SHP77 (cell line): ENCODE data around the gene CHRNB4.

ENCODE experiments used
- DNase-seq, 2 experiments: peaks; one replicate each; lab custom pipeline; 2025; lab: John Stamatoyannopoulos, UW

The CHRNB4 gene

GRCh38 chr15:78633348-78633747 is 7.7 kb downstream of the CHRNB4 start:
- no peak for DNase-seq

DNA sequence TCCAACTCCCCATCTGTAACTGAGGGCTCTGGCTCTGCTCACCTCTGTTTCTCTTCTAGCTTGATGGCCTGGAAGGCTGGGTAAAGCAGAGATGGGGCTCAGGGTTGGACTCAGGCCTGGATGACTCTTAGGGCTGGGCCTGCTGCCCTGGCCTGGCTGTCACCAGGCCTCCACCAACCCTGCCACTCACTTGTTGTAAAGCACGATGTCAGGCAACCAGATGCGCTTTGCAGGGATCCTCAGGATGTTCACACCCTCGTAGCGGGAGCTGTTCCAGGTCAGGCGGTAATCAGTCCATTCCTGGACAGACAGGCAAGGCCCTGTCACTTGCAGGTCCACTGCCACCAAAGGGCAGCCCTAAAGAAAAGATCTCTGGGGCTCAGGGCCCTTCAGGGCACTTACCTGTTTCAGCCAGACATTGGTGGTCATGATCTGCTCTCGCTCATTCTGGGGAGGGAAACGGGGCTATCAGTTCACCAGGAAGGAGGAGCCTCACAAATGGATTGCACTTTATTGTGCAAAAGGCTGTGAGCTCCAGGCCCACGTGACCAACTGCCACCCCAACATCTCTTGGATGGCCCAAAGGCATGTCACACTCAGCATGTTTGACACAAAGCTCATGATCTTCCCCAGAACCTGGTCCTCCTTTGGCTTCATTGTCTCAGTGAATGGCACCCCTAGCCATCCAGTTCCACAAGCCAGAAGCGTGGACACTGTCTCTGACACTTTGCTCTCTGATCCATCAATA is 9.9 kb downstream of the CHRNB4 start:
- DNase-seq, result no peak

DNA sequence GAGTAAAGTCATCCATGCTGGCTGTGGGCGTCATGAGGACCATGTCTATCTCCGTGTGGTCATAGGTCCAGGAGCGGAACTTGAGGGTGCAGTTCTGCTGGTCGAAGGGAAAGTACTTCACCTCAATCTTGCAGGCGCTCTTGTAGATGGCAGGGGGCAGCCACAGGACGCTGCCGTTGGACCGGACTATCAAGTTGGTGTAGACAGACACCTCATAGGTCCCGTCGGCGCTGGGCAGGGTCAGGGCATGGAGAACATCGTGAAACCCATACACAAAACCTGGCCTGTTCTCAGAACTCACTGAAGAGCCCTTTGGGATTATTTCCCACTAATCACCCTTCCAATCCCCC is 11.3 kb downstream of the CHRNB4 start:
- DNase-seq, result no peak

- DNase-seq, result no peak
Observed at GRCh38 chr15:78629031-78629715, 11.8 kb downstream of the CHRNB4 start.

DNA sequence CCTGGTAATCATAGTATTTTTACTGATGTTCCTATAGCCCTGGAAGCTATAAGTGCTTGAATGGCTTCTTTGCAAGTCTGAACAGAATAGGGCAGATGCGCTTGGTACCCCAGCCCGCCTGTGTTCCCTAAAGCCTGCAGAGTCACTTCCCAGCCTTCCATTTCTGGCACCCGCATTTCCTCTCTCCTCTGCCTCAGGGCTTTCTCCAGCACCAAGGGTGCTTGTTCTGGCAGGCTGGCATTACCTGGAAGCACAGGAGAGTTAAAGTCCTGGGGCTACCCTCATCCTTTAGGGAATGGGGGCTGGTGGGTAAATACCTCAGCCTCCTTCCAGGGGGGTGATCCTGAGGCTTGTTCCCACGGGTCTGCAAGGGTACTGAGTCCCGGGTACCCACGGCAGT is 12.8 kb downstream of the CHRNB4 start:
- DNase-seq, result no peak

- no peak for DNase-seq
Observed at GRCh38 chr15:78627348-78627747, 13.7 kb downstream of the CHRNB4 start.

DNA sequence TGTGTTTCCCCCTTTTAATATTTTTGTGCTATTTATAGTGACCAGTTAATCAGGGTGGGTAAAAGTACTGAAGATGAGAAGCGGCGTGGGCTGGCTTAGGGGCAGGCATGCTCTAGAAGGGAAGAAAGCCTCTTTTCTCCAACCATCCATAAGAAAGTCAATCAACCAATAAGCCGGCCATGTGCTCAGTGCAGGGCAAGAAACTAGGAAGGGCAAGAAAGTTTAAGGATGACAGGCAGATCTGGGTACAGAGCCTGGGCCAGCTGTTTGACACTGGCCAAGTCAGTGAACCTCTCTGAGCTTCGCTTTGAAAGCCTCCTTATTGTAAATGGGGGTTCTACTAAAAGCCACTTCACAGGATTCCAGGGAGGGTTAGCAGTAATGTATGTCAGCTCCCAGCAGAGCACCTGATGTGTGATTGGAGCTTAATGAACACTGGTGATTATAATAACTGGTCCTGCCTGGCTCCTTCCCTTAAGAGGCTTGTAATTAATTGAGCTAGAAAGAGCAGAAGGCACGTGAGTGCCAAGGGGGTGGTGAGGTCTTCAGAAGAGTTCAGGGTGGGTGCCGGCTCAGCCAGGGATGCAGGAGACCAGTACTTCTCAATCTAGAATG is 14.5 kb downstream of the CHRNB4 start:
- no peak for DNase-seq

DNA sequence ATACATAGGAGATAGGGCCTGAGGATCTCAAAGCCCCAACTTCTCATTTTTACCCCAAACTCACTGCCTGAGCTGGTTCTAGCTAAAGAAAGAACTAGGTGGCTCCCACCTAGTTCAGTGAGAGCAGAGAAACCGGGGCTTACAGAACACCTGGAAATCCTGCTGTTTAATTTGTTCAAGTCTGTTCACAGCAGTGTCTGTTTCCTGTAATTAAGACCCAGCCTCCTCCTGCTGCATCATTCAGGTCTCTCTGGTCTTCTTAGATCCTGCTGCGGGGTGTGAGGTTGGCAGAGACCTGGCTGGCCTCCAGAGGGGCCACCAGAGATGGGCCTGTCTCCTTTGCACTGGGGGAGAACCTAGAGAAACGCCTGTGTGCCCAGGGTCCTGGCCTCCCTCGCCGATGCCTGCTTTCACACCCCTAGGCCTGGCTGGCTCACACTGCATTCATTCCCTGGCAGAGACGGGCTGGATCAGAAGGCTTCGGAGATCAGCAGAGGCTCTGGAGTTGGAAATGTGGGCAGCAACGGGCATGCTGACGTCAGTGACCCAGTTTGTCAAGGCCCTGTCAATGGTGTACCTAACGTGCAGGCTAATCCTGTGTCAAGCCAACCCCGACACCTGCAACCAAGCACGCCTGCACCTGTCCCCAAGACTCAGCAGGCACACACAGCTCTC is 15.3 kb downstream of the CHRNB4 start:
- peak; percentile 87 to 90 for DNase-seq

DNA sequence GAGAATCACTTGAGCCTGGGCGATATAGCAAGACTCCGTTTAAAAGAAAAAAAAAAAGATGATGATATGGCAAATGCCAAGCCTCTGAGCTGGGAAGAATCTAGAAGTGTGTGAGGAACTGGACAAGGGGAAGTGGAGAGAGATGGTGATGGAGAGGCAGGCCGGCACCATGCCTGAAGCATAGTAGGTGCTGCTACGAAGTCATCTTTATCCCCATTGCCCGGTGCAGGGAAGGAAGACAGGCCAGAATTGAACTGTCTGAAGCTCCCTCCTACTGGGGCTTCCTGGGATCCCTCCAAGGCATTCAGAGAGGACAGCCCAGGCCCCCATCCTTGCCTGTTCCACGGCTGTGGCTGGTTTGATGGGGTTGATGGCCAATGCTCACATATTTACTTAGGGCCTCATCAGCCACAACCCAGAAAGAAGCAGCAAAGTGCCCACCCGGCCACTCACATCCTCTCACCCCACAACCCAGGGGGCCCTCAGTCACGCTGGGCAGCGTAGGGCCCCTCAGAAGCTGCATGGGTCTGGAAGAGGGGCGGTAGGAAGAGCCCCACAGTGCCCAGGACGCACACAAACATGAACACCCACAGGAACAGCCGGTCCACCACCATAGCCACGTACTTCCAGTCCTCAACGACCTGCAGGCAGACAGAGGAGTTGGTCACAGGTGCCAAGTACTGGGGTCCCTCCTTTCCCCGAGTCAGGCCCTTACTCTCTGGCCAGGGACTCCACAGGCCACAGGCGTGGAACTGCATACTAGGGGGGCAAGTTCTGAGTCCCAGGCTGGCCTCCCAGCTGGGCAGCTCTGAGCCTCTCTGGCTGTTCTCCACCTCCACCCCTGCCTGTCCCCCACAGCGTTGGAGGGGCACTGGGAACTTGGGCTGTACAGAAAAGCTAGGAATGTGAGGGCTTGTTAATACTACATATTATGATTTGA is 16.1 kb downstream of the CHRNB4 start:
- no peak for DNase-seq

- DNase-seq, result no peak
Observed at GRCh38 chr15:78623786-78624497, 17.1 kb downstream of the CHRNB4 start.

DNA sequence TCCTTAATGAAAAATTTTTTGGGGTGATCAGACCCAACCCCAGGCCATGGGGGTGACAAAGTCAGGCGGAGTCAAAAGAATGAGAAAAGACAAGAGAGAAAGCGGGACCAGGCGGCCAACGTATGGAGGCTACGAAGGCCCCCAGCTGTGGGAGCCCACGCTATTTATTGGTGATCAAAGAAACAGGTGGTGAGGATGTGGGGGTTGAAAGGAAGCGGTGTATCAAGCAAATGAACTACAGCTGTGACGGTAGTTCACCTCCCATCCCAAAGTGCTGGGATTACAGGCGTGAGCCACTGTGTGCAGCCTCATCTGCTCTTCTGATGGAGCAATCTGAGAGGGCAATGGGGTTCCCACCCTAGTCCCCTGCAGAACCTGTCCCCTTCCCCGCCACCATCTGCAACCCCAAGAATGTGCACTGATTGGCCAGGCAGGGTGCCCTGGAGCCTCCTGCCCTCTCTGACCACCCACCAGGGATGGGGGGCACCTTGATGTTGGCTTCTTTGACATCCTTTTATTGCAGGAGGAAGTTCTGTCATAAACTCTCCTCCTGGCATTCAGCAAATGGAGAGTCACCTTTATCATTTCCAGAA is 19.1 kb downstream of the CHRNB4 start:
- no peak for DNase-seq

DNA sequence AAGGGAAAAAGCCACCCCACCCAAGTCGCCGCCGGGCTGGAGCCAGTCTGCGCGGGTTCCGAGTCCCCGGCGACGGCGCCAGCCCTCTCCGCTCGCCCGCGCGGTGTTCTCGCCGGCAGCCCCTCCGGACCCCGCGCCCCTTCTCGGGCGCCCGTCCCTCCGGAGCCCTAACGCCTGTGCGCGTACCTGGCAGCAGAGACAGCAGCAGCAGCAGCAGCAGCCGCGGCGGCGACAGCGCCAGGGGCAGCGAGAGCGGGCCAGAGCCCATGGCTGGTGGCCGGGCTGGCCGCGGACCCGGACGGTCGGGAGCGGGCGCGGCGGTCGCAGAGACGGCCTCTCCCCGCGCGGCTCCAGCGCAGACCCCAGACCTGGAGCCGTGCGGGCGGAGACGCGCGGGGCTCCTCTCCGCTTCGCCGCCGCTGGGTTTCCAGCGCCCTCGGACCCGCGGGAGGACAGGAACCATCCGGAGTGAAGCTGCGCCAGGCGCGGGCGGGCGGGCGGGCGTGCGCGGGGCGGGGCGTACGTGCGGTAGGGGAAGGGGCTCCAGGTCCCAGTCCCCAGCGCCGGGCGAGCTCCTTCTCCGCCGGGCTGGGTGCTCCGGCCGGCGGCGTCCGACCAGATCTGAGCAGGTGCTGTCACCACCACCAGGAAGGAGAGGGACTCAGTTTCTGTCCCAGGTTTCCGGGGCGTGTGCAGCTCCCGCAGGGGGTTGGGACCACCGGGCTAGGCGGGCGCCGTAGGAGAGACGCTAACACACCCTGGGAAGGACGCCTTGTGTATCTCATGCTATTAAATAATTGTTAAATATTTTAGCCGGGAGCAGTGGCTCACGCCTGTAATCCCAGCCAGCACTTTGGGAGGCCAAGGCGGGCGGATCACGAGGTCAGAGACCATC is 20.2 kb downstream of the CHRNB4 start, which contains the start of gene CHRNA3:
Gene CHRNA3 (minus strand): TSS at position 470 of the 895 bp plus-strand sequence. CDS start 202 bp downstream, at position 268.
- no peak for DNase-seq

DNA sequence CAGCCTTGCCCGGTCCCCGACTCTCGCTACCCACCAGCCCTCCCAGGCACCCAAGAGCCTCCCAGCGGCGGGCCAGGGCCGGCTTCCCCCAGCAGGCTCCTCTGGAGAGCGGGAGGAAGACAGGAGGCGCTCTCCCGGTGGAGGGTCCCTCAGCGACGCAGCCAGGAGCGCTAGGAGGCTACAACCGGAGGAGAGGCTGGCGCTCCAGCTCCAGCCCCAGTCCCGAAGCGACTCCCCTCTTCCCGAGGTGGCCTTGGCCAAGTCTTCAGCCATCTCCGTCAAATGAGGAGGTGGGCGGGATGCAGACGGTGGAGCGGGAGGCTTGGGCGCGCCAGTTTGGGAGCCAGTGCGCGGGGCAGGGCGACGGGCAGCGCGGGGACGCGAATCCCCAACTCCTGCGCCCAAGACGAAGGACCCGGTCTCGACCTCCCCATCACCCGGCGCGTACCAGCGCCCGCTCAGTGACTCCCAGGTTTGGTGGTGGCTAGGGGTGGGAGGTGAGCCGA is 20.9 kb downstream of the CHRNB4 start:
- DNase-seq, result peak; percentile 63 to 74

DNA sequence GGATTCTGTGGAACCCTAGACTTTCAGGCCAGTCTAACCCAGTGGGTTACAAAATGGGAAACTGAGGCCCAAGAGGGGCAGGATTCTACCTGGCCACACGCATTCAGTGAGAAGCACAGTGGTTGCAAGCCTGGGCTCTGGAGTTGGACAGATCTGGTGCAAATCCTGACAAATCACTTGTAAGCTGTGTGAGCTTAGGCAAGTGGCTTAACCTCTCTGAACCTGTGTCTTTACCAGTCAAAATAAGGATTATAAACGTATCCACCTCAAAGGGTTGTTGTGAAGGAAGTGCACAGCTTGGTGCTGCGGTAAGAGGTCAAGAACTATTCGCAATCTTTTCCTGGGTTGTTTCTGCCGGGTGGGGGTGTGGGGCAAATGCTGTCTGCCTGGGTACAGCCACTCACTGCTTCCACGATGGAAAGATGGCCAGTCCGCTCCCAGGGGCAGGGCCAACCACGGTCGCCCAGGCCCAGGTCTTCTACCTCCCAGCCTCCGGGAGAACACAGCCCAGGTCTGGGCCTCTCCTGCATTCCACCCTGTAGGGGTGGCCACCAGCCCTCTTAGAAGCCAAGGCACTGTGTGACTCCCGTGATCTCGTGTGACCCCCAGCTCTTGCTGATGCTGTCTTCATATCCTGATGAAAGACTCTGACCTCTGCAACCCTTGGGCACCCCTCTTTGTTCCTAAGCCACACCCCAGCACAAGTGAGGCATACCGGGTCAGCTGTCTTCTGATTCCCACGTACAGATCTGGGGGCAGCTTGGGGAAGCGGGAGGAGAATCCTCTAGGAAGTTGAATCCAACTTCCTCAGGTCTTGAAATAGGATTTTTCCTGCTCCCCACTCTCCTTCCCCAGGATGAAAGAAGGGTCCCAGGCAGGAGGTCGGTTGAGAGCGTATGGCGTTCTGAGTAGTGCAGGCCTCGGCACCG is 21.7 kb downstream of the CHRNB4 start:
- no peak for DNase-seq

DNA sequence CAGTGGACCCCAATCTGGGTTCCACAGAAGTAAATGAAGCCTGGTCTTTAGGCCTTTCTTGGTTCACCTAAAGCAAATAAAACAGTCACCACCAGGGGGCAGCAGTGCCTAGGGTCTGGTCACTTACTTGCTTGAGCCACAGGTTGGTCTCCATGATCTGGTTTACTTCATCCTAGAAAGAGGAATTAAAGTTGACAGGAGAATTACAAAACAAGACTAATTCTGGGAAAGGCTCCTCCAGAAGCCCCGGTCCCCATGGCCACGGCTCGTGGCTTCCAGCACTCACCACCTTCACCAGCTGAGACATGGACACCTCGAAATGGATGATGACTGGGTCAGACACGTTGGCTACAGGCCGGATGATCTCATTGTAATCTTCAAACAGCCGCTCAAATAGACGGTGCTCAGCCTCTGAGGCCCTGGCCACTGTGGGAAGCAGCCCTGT is 22.5 kb downstream of the CHRNB4 start:
- DNase-seq, result peak; percentile 76 to 82

GRCh38 chr15:78618064-78618463 is 22.9 kb downstream of the CHRNB4 start:
- DNase-seq, result no peak

GRCh38 chr15:78617516-78617915 is 23.5 kb downstream of the CHRNB4 start:
- DNase-seq, result no peak

DNA sequence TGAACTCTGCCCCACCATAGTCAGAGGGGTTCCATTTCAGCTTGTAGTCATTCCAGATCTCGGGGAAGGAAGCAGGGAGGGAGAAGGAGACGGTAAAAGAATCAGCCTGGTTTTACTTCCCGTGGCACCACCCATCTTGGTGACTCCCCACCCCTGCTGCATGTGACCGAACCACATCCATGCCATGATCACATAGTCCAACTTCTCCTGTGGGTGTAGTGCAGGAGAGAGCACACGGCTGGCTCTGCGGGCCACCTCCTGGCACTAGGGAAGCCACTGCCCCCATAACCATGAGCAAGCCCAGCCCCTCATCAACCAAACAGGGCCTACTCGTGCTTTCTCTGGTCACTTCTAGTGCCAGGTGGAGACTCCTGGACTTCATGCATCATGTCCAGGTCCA is 23.9 kb downstream of the CHRNB4 start:
- DNase-seq, result no peak
